ENCODE results near the gene CLUH.
"Not testable (repeated sequence)": the region's sequence is repeated elsewhere in the genome, so short reads cannot be mapped to it uniquely, and the experiment has no call there.

CLUH gene

GRCh38 chr17:2687074-2687418 is 24.5 kb downstream of the CLUH start:
- DNase-seq, result no peak

- peak; percentile 65 for DNase-seq
Measured at GRCh38 chr17:2685696-2686095, 25.9 kb downstream of the CLUH start.

- peak; percentile 60 for DNase-seq
Measured at GRCh38 chr17:2684549-2684948, 27.0 kb downstream of the CLUH start.

GRCh38 chr17:2683912-2684311 is 27.7 kb downstream of the CLUH start:
- peak; percentile 37 for DNase-seq

- no peak for DNase-seq
Measured at GRCh38 chr17:2682176-2682938, 29.2 kb downstream of the CLUH start.

- no peak for DNase-seq
Measured at GRCh38 chr17:2681650-2682049, 29.9 kb downstream of the CLUH start.

- DNase-seq, result no peak
Measured at GRCh38 chr17:2680961-2681360, 30.6 kb downstream of the CLUH start.

- DNase-seq, result not testable (repeated sequence)
Measured at GRCh38 chr17:2679247-2679646, 32.3 kb downstream of the CLUH start.

- no peak for DNase-seq
Measured at GRCh38 chr17:2672026-2672425, 39.5 kb downstream of the CLUH start.

- DNase-seq, result not testable (repeated sequence)
Measured at GRCh38 chr17:2660410-2660809, 51.2 kb downstream of the CLUH start.

GRCh38 chr17:2659337-2659736 is 52.2 kb downstream of the CLUH start:
- DNase-seq, result peak; percentile 69

- DNase-seq, result no peak
Measured at GRCh38 chr17:2656283-2656682, 55.3 kb downstream of the CLUH start.

GRCh38 chr17:2655546-2655945 is 56.0 kb downstream of the CLUH start:
- no peak for DNase-seq

- DNase-seq, result not testable (repeated sequence)
Measured at GRCh38 chr17:2652911-2653310, 58.7 kb downstream of the CLUH start.

GRCh38 chr17:2649191-2649590 is 62.4 kb downstream of the CLUH start:
- no peak for DNase-seq

GRCh38 chr17:2647957-2648356 is 63.6 kb downstream of the CLUH start:
- DNase-seq, result no peak

GRCh38 chr17:2644971-2645370 is 66.6 kb downstream of the CLUH start:
- DNase-seq, result no peak

Data from islet precursor cell (in vitro differentiated cells).